Lower leg skin (tissue), 3 donors: Measurements from ENCODE around the gene CCDC85C.

ENCODE experiments used
- CTCF ChIP-seq, 3 donors: fragments of 450-650 bp; IDR thresholded peaks; one replicate each; pipeline ENCODE4 v1.5.1; 2016; ENCODE audit warnings: antibody characterized with exemption in 3 of 3, mild to moderate bottlenecking in 3 of 3, moderate library complexity in 2 of 3
- POLR2A ChIP-seq, 2 donors: fragments of 450-650 bp; IDR thresholded peaks; one replicate each; pipeline ENCODE4 v1.6.1; 2016 to 2017; ENCODE audit warnings: antibody characterized with exemption in 2 of 2, mild to moderate bottlenecking in 1 of 2, moderate library complexity in 1 of 2

- no peak for TF ChIP-seq CTCF (IDR thresholded peaks at IDR 0.05)
- no peak for TF ChIP-seq POLR2A (IDR thresholded peaks at IDR 0.05)
Observed at GRCh38 chr14:99581938-99582337, 22.1 kb downstream of the CCDC85C start.
